GM18870 (cell line): ENCODE data around the gene PNO1.
"Not testable (repeated sequence)": the region's sequence is repeated elsewhere in the genome, so short reads cannot be mapped to it uniquely, and the experiment has no call there.

Experiments used
- ATAC-seq: cut with Tn5 transposase; IDR thresholded peaks from one replicate; pipeline ENCODE4 v1.9.1; 2021; ENCODE audit warnings: moderate library complexity; ENCODE audit not compliant: unreplicated experiment

The PNO1 gene

GRCh38 chr2:68157402-68158133 lies at the start of gene PNO1:
Gene PNO1, plus strand, starts transcription at chr2:68157888. Its CDS starts 47 bp downstream, at chr2:68157935.
- ATAC-seq = peak; percentile 79

- ATAC-seq = no peak
Measured at GRCh38 chr2:68108120-68108519, 49.6 kb upstream of the PNO1 start.

GRCh38 chr2:68110102-68110501 lies 47.6 kb upstream of the PNO1 start:
- ATAC-seq = peak; percentile 76

GRCh38 chr2:68115965-68116364 lies 41.7 kb upstream of the PNO1 start:
- no peak for ATAC-seq

- not testable (repeated sequence) for ATAC-seq
Measured at GRCh38 chr2:68117922-68118321, 39.8 kb upstream of the PNO1 start.

GRCh38 chr2:68118816-68119215 lies 38.9 kb upstream of the PNO1 start:
- no peak for ATAC-seq

- no peak for ATAC-seq
Measured at GRCh38 chr2:68119504-68119903, 38.2 kb upstream of the PNO1 start.

GRCh38 chr2:68121873-68122679 lies 35.6 kb upstream of the PNO1 start:
- no peak for ATAC-seq

- ATAC-seq = no peak
Measured at GRCh38 chr2:68122680-68122964, 35.1 kb upstream of the PNO1 start.

- no peak for ATAC-seq
Measured at GRCh38 chr2:68124321-68124720, 33.4 kb upstream of the PNO1 start.

- ATAC-seq = no peak
Measured at GRCh38 chr2:68125821-68126220, 31.9 kb upstream of the PNO1 start.

GRCh38 chr2:68126561-68126960 lies 31.1 kb upstream of the PNO1 start:
- ATAC-seq = no peak

- peak; percentile 84 for ATAC-seq
Measured at GRCh38 chr2:68127358-68128242, 30.1 kb upstream of the PNO1 start.

- no peak for ATAC-seq
Measured at GRCh38 chr2:68134120-68134519, 23.6 kb upstream of the PNO1 start.

- ATAC-seq = no peak
Measured at GRCh38 chr2:68134554-68134953, 23.1 kb upstream of the PNO1 start.

GRCh38 chr2:68135448-68136320 lies 22.0 kb upstream of the PNO1 start:
- no peak for ATAC-seq

- no peak for ATAC-seq
Measured at GRCh38 chr2:68141875-68142274, 15.8 kb upstream of the PNO1 start.

GRCh38 chr2:68151037-68151436 lies 6.7 kb upstream of the PNO1 start:
- no peak for ATAC-seq

GRCh38 chr2:68152681-68153347 lies 4.9 kb upstream of the PNO1 start:
- no peak for ATAC-seq

- ATAC-seq = no peak
Measured at GRCh38 chr2:68155618-68156017, 2.1 kb upstream of the PNO1 start.
